H1 (cell line): ENCODE results near the gene RAB3IL1. TPM values are rescaled to one million over a fixed set of nuclear protein-coding genes. Genes with fewer than 3 reads are reported as not detected.

Experiments
- CHD1 ChIP-seq: IDR thresholded peaks from 2 replicates; pipeline ENCODE4 v1.6.1; 2012; ENCODE audit warnings: low read depth, low read length, improper control_type of control experiment
- JUN ChIP-seq: IDR thresholded peaks from 2 replicates; pipeline ENCODE4 v1.6.1; 2011; ENCODE audit warnings: low read depth, mild to moderate bottlenecking, improper control_type of control experiment, low read length
- JUND ChIP-seq: IDR thresholded peaks from 2 replicates; pipeline ENCODE4 v1.6.1; 2011; ENCODE audit warnings: mild to moderate bottlenecking, improper control_type of control experiment, low read length
- polyA plus RNA-seq, 7 experiments: library from polyadenylated mRNA; depleted of rRNA in 3 of 7; stranded (reverse) in 5 of 7; unstranded in 2 of 7; fragments of >200 nt in 5 of 7; fragments of 200-250 nt in 2 of 7; gene quantifications; 1 replicate in 5 of 7; 2 replicates in 1 of 7; 4 replicates in 1 of 7; pipeline versions ENCODE4 v1.2.1 to v1.2.3, GENCODE V29; 2011 to 2013; ENCODE audit warnings: missing spikeins in 2 of 7, mixed read lengths in 2 of 7
- total RNA-seq: library from RNA; stranded (reverse); fragmentation: NEBNext Ultra II Directional; extraction: Animal tissue kit (Norgen Biotek cat#: 25700); gene quantifications from 2 replicates; pipeline ENCODE4 v1.2.1, GENCODE V29; 2021

RAB3IL1 gene
- total and polyA plus RNA-seq, 2 of the 8 experiments (the other 6 are each of a cell fraction or from before 2014, with no cell fraction given) = 6.8 to 7.9 TPM

DNA sequence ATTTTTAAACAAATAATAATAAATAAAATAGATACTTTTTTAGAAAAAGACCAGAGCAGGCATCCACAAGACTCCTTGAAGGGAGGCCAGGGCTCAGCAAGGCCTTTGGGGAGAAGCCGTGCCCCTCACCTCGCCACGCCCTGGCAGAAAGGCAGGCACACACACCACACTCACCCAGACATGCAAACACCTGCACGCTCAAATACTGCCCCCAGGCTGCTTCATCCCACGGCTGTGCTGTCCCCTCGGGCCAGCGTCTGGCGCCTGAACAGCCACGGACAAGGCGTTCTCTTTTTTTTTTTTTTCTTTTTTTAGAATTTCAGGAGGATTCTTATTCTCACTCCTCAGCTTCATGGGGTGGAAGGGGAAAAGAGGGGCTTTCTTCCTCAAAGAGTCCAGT lies 27.5 kb downstream of the RAB3IL1 start (continued):
- TF ChIP-seq CHD1 (no peak), JUN (no peak), JUND (no peak)
